MM.1S (cell line): ENCODE data around the gene RNF212B.
"Not testable (repeated sequence)": the region's sequence is repeated elsewhere in the genome, so short reads cannot be mapped to it uniquely, and the experiment has no call there.

Source experiments
- DNase-seq: peaks from one replicate; pipeline ENCODE4 v3.0.0-alpha.2; 2015
- H2AFZ ChIP-seq: fragments of 300-600 bp; sonication (generic); 2 replicates; pipeline ENCODE4 v1.6.0; 2016; ENCODE audit warnings: antibody characterized with exemption, low read length
- H3F3A ChIP-seq: fragments of 300-600 bp; sonication (generic); 2 replicates; pipeline ENCODE4 v1.6.1; 2016; ENCODE audit warnings: mild to moderate bottlenecking, antibody characterized with exemption, low read length, moderate library complexity, mixed read lengths; ENCODE audit not compliant: insufficient read depth
- H3K27ac ChIP-seq: fragments of 300-600 bp; sonication (generic); 2 replicates; pipeline ENCODE4 v1.5.1; 2016; ENCODE audit warnings: mild to moderate bottlenecking, low read length
- H3K27me3 ChIP-seq: fragments of 300-600 bp; sonication (generic); replicated peaks from 2 replicates; pipeline ENCODE4 v1.6.0; 2016; ENCODE audit warnings: low read length; ENCODE audit not compliant: insufficient read depth
- H3K36me3 ChIP-seq: fragments of 300-600 bp; sonication (generic); replicated peaks from 2 replicates; pipeline ENCODE4 v1.6.1; 2016; ENCODE audit warnings: mild to moderate bottlenecking, low read length, mixed read lengths; ENCODE audit not compliant: insufficient read depth
- H3K4me1 ChIP-seq: fragments of 300-600 bp; sonication (generic); 2 replicates; pipeline ENCODE4 v1.6.1; 2016; ENCODE audit warnings: low read length, mixed read lengths
- H3K4me2 ChIP-seq: fragments of 300-600 bp; sonication (generic); 2 replicates; pipeline ENCODE4 v1.6.0; 2016; ENCODE audit warnings: low read depth, low read length
- H3K4me3 ChIP-seq: fragments of 300-600 bp; sonication (generic); 2 replicates; pipeline ENCODE4 v1.5.1; 2016; ENCODE audit warnings: low read length, mixed read lengths
- H3K79me2 ChIP-seq: fragments of 300-600 bp; sonication (generic); 2 replicates; pipeline ENCODE4 v1.6.1; 2016; ENCODE audit warnings: mixed run types, low read length, mixed read lengths
- H3K9ac ChIP-seq: fragments of 300-600 bp; sonication (generic); 2 replicates; pipeline ENCODE4 v1.6.1; 2016; ENCODE audit warnings: low read length, mixed read lengths
- H3K9me2 ChIP-seq: fragments of 300-600 bp; sonication (generic); replicated peaks from 2 replicates; pipeline ENCODE4 v1.6.1; 2016; ENCODE audit warnings: mild to moderate bottlenecking, low read length, mixed read lengths; ENCODE audit not compliant: insufficient read depth
- H3K9me3 ChIP-seq: fragments of 300-600 bp; sonication (generic); replicated peaks from 2 replicates; pipeline ENCODE4 v1.6.1; 2016; ENCODE audit warnings: mild to moderate bottlenecking, low read length, mixed read lengths; ENCODE audit not compliant: insufficient read depth
- H4K20me1 ChIP-seq: fragments of 300-600 bp; sonication (generic); 2 replicates; pipeline ENCODE4 v1.6.1; 2016; ENCODE audit warnings: mild to moderate bottlenecking, low read length, moderate library complexity, mixed read lengths; ENCODE audit not compliant: insufficient read depth
- EZH2 ChIP-seq: fragments of 300-600 bp; sonication (generic); optimal IDR thresholded peaks from 2 replicates; pipeline ENCODE3; 2017; ENCODE audit warnings: low read depth, mild to moderate bottlenecking, antibody characterized with exemption, low read length, mixed read lengths
- EZH2phosphoT487 ChIP-seq: fragments of 300-600 bp; sonication (generic); IDR thresholded peaks from 2 replicates; pipeline ENCODE4 v1.6.1; 2018; ENCODE audit warnings: antibody characterized with exemption, low read length
- TF ChIP-seq, protein P1 (sequence below): fragments of 300-600 bp; sonication (generic); IDR thresholded peaks from 2 replicates; pipeline ENCODE4 v1.5.1; 2016; ENCODE audit warnings: antibody characterized with exemption, low read length, mixed read lengths

The RNF212B gene

GRCh38 chr14:23237772-23238594 is at the start of gene RNF212B:
Gene RNF212B, plus strand, starts transcription at chr14:23237936. Its CDS starts 2,410 bp downstream, at chr14:23240346.
- no peaks in the 10 kb centered on the region; the same call in 1 of the 2 replicates for H3F3A ChIP-seq
- peak within 1 kb of the TSS; percentile 60 for H3K4me2 ChIP-seq
- no peaks in the 10 kb centered on the region for H3K36me3 ChIP-seq
- no peak within 1 kb of the TSS for H3K27ac ChIP-seq
- no peak within 1 kb of the TSS for H3K9ac ChIP-seq
- no peaks in the 10 kb centered on the region for H4K20me1 ChIP-seq
- H2AFZ ChIP-seq, result peak within 1 kb of the TSS; percentile 19; the same call in 1 of the 2 replicates
- peak; percentile 70 for DNase-seq
- no peaks in the 10 kb centered on the region for H3K4me1 ChIP-seq
- H3K79me2 ChIP-seq, result no peaks in the 10 kb centered on the region
- TF ChIP-seq EZH2 (no peak), EZH2phosphoT487 (no peak)
- TF ChIP-seq, protein P1, sequence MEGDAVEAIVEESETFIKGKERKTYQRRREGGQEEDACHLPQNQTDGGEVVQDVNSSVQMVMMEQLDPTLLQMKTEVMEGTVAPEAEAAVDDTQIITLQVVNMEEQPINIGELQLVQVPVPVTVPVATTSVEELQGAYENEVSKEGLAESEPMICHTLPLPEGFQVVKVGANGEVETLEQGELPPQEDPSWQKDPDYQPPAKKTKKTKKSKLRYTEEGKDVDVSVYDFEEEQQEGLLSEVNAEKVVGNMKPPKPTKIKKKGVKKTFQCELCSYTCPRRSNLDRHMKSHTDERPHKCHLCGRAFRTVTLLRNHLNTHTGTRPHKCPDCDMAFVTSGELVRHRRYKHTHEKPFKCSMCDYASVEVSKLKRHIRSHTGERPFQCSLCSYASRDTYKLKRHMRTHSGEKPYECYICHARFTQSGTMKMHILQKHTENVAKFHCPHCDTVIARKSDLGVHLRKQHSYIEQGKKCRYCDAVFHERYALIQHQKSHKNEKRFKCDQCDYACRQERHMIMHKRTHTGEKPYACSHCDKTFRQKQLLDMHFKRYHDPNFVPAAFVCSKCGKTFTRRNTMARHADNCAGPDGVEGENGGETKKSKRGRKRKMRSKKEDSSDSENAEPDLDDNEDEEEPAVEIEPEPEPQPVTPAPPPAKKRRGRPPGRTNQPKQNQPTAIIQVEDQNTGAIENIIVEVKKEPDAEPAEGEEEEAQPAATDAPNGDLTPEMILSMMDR, result no peak
- H3K9me3 ChIP-seq, result no peaks in the 10 kb centered on the region
- H3K4me3 ChIP-seq, result peak within 1 kb of the TSS; percentile 34; the same call in 1 of the 2 replicates
- H3K27me3 ChIP-seq, result no peaks in the 10 kb centered on the region
- no peaks in the 10 kb centered on the region for H3K9me2 ChIP-seq

GRCh38 chr14:23193432-23193831 is 44.3 kb upstream of the RNF212B start:
- no peak overlapping the region for H3K27ac ChIP-seq
- no peak overlapping the region for H3K9ac ChIP-seq
- no peak for TF ChIP-seq EZH2phosphoT487
- TF ChIP-seq, protein P1, result no peak
- no peak for TF ChIP-seq EZH2
- no peaks in the 10 kb centered on the region for H3F3A ChIP-seq
- no peaks in the 10 kb centered on the region for H3K4me1 ChIP-seq
- H4K20me1 ChIP-seq, result no peaks in the 10 kb centered on the region
- no peak overlapping the region for H2AFZ ChIP-seq
- no peaks in the 10 kb centered on the region for H3K9me2 ChIP-seq
- no peak overlapping the region for H3K4me3 ChIP-seq
- no peaks in the 10 kb centered on the region for H3K27me3 ChIP-seq
- no peaks in the 10 kb centered on the region for H3K79me2 ChIP-seq
- H3K9me3 ChIP-seq, result no peaks in the 10 kb centered on the region
- no peak for DNase-seq
- no peaks in the 10 kb centered on the region for H3K36me3 ChIP-seq
- no peak overlapping the region for H3K4me2 ChIP-seq

- Histone ChIP-seq H2AFZ (no peak overlapping the region), H3K9me2 (no peaks in the 10 kb centered on the region), H3K4me1 (no peaks in the 10 kb centered on the region), H3K4me2 (no peak overlapping the region), H3K27me3 (no peaks in the 10 kb centered on the region), H3K27ac (no peak overlapping the region), H3F3A (no peaks in the 10 kb centered on the region), H3K79me2 (no peaks in the 10 kb centered on the region), H3K36me3 (no peaks in the 10 kb centered on the region), H3K9ac (no peak overlapping the region), H3K9me3 (no peaks in the 10 kb centered on the region), H4K20me1 (no peaks in the 10 kb centered on the region), H3K4me3 (no peak overlapping the region)
- DNase-seq, result no peak
- TF ChIP-seq EZH2phosphoT487 (no peak), EZH2 (no peak)
Measured at GRCh38 chr14:23195552-23196101, 42.1 kb upstream of the RNF212B start.

GRCh38 chr14:23196487-23196886 is 41.2 kb upstream of the RNF212B start:
- not testable (repeated sequence) for H3F3A ChIP-seq, H3K4me2 ChIP-seq, H3K9me2 ChIP-seq, H3K9ac ChIP-seq, H3K27ac ChIP-seq, H3K27me3 ChIP-seq, H4K20me1 ChIP-seq, DNase-seq, H3K4me1 ChIP-seq, H3K4me3 ChIP-seq, H2AFZ ChIP-seq, H3K36me3 ChIP-seq, H3K79me2 ChIP-seq, H3K9me3 ChIP-seq

DNA sequence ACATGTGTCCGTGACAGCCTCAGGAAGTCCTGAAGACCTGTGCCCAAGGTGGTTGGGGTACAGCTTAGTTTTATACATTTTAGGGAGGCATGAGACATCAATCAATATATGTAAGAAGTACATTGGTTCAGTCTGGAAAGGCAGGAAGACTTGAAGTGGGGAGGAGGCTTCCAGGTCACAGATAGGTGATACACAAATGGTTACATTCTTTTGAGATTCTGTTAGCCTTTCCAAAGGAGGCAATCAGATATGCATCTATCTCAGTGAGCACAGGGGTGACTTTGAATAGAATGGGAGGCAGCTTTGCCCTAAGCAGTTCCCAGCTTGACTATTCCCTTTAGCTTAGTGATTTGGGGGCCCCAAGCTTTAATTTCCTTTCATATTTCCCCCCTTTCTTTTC is 38.6 kb upstream of the RNF212B start:
- not testable (repeated sequence) for DNase-seq, H3K9me3 ChIP-seq, H3K9ac ChIP-seq, H3F3A ChIP-seq, H3K4me2 ChIP-seq, H3K27ac ChIP-seq, H3K4me1 ChIP-seq, H3K9me2 ChIP-seq, H4K20me1 ChIP-seq, H3K27me3 ChIP-seq, H3K36me3 ChIP-seq, H3K4me3 ChIP-seq, H3K79me2 ChIP-seq, H2AFZ ChIP-seq
